Pancreas (tissue), 10 donors: ENCODE measurements around the gene AURKAIP1. TPM values are rescaled to one million over a fixed set of nuclear protein-coding genes. Genes with fewer than 3 reads are reported as not detected.

ENCODE experiments used
- ATAC-seq, 4 donors: fragments of 200-7000 bp; cut with Tn5 transposase; one replicate each; pipeline versions ENCODE4 v1.8.0 to v1.9.1; 2020; ENCODE audit warnings: mild to moderate bottlenecking in 4 of 4, moderate library complexity in 4 of 4
- DNase-seq, 6 donors: peaks; one replicate each; pipeline ENCODE4 v3.0.0-alpha.2; 2020
- FAIRE-seq: peaks from 2 replicates; lab custom pipeline; 2012; peaks lifted over from hg19 to GRCh38; lab: Jason Lieb, UNC
- H3K27ac ChIP-seq, 4 donors: fragments of 200-600 bp; sonication (generic); 1 replicate in 3 of 4; 2 replicates in 1 of 4; pipeline versions ENCODE4 v1.5.0 to v1.8.0; 2020
- H3K27me3 ChIP-seq, 4 donors: fragments of 200-600 bp; one replicate each; pipeline ENCODE4 v1.8.0; 2021
- H3K36me3 ChIP-seq, 3 donors: fragments of 200-600 bp; sonication (generic) in 1 of 3; one replicate each; pipeline versions ENCODE4 v1.5.0 to v1.8.0; 2020 to 2021
- H3K4me1 ChIP-seq, 3 donors: fragments of 200-600 bp; one replicate each; pipeline ENCODE4 v1.8.0; 2021
- H3K4me3 ChIP-seq, 4 donors: fragments of 200-600 bp; sonication (generic) in 2 of 4; one replicate each; pipeline versions ENCODE4 v1.5.0 to v1.8.0; 2020 to 2021
- H3K9me3 ChIP-seq, 4 donors: fragments of 200-600 bp; one replicate each; pipeline ENCODE4 v1.8.0; 2021
- CTCF ChIP-seq, 4 donors: fragments of 200-600 bp; sonication (generic) in 3 of 4; IDR thresholded peaks; one replicate each; pipeline versions ENCODE4 v1.5.0 to v1.8.0; 2021; ENCODE audit warnings: antibody characterized with exemption in 4 of 4
- WGBS, 2 donors: extraction: QIAGEN DNeasy Blood & Tissue Kit; methylation state at CpG; one replicate each; pipeline ENCODE4 v1.1.7; 2013; 5-methylcytosine and 5-hydroxymethylcytosine counted together
- intact Hi-C, 3 donors: fragments of 100-400 bp; cut with DNase I; formaldehyde crosslinking; loops; one replicate each; pipeline versions ENCODE4 v1.11.1 to v1.14.2; 2022
- polyA plus RNA-seq, 2 donors: library from polyadenylated mRNA; stranded (reverse); fragments of 200-250 nt; gene quantifications; one replicate each; pipeline ENCODE4 v1.2.3, GENCODE V29; 2013
- total RNA-seq, 6 donors: library from RNA; stranded (reverse); fragmentation: NEBNext Ultra II Directional in 4 of 6; extraction: Animal tissue kit (Norgen Biotek cat#: 25700) in 4 of 6; gene quantifications; one replicate each; pipeline versions ENCODE4 v1.2.1 to v1.2.4, GENCODE V29; 2021 to 2023
- donor health status: healthy with polysubstance abuse.
- donor health status: DM: no; HTN: no; CAD: no; lungs with moderate emphysema.
- donor health status: DM: no; HTN: no; CAD: no.
- donor health status: control.
- donor health status: control.
- donor health status: Bipolar disorder and iron deficiency.
- donor health status: DM: yes; HTN: yes; CAD: no.
- donor health status: DM: no; HTN: no; CAD: no.
- donor health status: DM: no; HTN: no; CAD: no.
- donor health status: DM: yes; HTN: yes; CAD: no.

The AURKAIP1 gene
- total and polyA plus RNA-seq, 8 donors, result 52.8 to 161 (median 64.9) TPM

GRCh38 chr1:1330366-1331067 lies 44.5 kb downstream of the AURKAIP1 start:
- 29 to 32% methylated on average over 15 of the region's 15 CpGs for WGBS, 2 donors
- Histone ChIP-seq H3K36me3 (no peaks in the 10 kb centered on the region), H3K4me1 (peaks cover 5 to 11% (median 8%) of the 10 kb centered on the region in 3 donors), H3K4me3 (no peak overlapping the region), H3K27me3 (no peaks in the 10 kb centered on the region), H3K27ac (no peak overlapping the region), H3K9me3 (no peaks in the 10 kb centered on the region)
- ATAC-seq (no peak), FAIRE-seq (no peak), DNase-seq (no peak)
- intact Hi-C loops, result no loop called here
- TF ChIP-seq CTCF (IDR thresholded peaks at IDR 0.05), result no peak

- TF ChIP-seq CTCF (IDR thresholded peaks at IDR 0.05), result no peak
- no peak for FAIRE-seq
- peaks cover 6 to 13% (median 10%) of the 10 kb centered on the region in 3 donors for H3K4me1 ChIP-seq
- no peak for DNase-seq
- no peaks in the 10 kb centered on the region for H3K36me3 ChIP-seq
- no peak overlapping the region for H3K4me3 ChIP-seq
- WGBS, 2 donors, result 85 to 88% methylated on average over 58 of the region's 58 CpGs
- intact Hi-C loops, result no loop called here
- H3K27ac ChIP-seq, result no peak overlapping the region
- ATAC-seq, result no peak
- no peaks in the 10 kb centered on the region for H3K27me3 ChIP-seq
- no peaks in the 10 kb centered on the region for H3K9me3 ChIP-seq
Measured at GRCh38 chr1:1329304-1330210, 45.5 kb downstream of the AURKAIP1 start.

DNA sequence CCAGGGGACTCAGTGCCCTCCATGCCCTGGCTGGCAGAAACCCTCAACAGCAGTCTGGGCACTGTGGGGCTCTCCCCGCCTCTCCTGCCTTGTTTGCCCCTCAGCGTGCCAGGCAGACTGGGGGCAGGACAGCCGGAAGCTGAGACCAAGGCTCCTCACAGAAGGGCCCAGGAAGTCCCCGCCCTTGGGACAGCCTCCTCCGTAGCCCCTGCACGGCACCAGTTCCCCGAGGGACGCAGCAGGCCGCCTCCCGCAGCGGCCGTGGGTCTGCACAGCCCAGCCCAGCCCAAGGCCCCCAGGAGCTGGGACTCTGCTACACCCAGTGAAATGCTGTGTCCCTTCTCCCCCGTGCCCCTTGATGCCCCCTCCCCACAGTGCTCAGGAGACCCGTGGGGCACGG lies 46.8 kb downstream of the AURKAIP1 start:
- WGBS, 2 donors, result 85 to 92% methylated on average over 15 of the region's 15 CpGs
- intact Hi-C loops, result no loop called here
- no peak for FAIRE-seq

DNA sequence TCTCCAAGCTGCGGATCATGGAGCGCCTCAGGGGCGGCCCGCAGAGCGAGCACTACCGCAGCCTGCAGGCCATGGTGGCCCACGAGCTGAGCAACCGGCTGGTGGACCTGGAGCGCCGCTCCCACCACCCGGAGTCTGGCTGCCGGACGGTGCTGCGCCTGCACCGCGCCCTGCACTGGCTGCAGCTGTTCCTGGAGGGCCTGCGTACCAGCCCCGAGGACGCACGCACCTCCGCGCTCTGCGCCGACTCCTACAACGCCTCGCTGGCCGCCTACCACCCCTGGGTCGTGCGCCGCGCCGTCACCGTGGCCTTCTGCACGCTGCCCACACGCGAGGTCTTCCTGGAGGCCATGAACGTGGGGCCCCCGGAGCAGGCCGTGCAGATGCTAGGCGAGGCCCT lies 47.7 kb downstream of the AURKAIP1 start:
- H3K27ac ChIP-seq, result no peak overlapping the region
- H3K36me3 ChIP-seq, result no peaks in the 10 kb centered on the region
- intact Hi-C loops, result no loop called here
- no peak for TF ChIP-seq CTCF (IDR thresholded peaks at IDR 0.05)
- H3K9me3 ChIP-seq, result no peaks in the 10 kb centered on the region
- 90 to 91% methylated on average over 40 of the region's 40 CpGs for WGBS, 2 donors
- no peak overlapping the region for H3K4me3 ChIP-seq
- H3K27me3 ChIP-seq, result no peaks in the 10 kb centered on the region
- FAIRE-seq (no peak), DNase-seq (no peak), ATAC-seq (no peak)
- peaks cover 6 to 19% (median 18%) of the 10 kb centered on the region in 3 donors for H3K4me1 ChIP-seq

More for the DNA sequence above, 46.8 kb downstream of the AURKAIP1 start:
- ATAC-seq (no peak), DNase-seq (no peak)
- no peak for TF ChIP-seq CTCF (IDR thresholded peaks at IDR 0.05)
- no peaks in the 10 kb centered on the region for H3K27me3 ChIP-seq
- H3K4me3 ChIP-seq, result no peak overlapping the region
- no peak overlapping the region for H3K27ac ChIP-seq
- no peaks in the 10 kb centered on the region for H3K9me3 ChIP-seq
- H3K36me3 ChIP-seq, result no peaks in the 10 kb centered on the region
- H3K4me1 ChIP-seq, result peaks cover 6 to 13% (median 13%) of the 10 kb centered on the region in 3 donors
